NCI-H526 treated with DMSO at 0.1 percent for 48 hours (cell line): Measurements from ENCODE around the gene CATSPERE.
A peak's percentile ranks its signal among the peaks of the same experiment; 100 is the strongest.
"Not testable (repeated sequence)": the region's sequence is repeated elsewhere in the genome, so short reads cannot be mapped to it uniquely, and the experiment has no call there.

Experiments
- DNase-seq: peaks from one replicate; lab custom pipeline; 2025; lab: John Stamatoyannopoulos, UW

CATSPERE gene

GRCh38 chr1:244633140-244633539 is 172.1 kb downstream of the CATSPERE start:
- no peak for DNase-seq

- no peak for DNase-seq
Observed at GRCh38 chr1:244634546-244634945, 173.5 kb downstream of the CATSPERE start.

DNA sequence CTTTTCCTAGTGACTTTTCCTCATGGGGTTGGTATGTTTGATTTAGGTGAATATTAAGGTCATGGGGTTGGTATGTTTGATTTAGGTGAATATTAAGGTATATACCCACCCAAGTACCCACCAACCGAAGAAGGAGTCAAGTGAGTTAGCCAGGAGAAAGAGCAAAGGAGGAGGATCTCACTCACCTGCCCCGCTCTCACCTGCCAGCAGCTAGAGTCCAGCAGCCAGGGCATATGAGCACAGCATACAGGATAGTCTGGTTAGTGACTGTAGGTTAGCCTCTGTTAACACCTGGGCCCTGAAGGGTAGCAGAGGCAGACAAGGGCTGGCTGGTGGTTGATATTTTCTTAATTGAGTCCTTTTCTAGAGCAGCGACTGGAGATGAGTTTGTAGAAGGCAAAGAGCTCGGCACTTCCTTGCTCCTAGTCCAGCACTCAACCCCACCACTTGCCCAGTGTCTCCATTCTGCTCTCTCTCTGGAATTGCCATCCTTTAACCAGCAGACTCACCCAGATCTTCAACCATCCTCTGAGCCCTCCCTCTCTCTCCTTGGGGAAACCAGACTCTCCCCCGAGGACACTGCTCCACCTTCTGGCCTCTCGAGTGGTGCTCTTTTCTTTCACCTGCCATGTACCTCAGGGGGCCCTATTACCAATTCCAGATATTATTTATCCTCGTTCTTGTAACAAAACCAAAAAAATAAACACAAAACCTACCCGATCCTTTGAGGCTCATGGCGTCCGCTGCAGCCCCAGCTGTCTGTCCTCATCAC is 175.6 kb downstream of the CATSPERE start:
- no peak for DNase-seq

DNA sequence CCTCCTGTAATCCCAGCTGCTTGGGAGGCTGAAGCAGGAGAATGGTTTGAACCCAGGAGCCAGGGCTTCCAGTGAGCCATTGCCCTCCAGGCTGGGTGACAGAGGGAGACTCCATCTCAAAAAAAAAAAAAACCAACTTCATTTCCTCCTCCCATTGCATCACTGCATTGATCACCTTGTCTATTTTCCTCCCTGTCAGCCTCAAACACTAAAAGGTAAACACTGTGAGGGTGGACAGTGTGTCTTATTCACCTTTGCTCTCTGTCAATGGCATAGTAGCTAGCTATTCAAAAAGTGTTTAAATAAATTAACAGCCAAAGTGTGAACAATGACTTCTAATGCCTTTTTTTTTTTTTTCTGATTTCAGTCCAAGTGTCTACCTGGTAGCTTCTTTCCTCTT is 178.5 kb downstream of the CATSPERE start:
- no peak for DNase-seq

- DNase-seq: no peak
Observed at GRCh38 chr1:244640917-244641316, 179.8 kb downstream of the CATSPERE start.

DNA sequence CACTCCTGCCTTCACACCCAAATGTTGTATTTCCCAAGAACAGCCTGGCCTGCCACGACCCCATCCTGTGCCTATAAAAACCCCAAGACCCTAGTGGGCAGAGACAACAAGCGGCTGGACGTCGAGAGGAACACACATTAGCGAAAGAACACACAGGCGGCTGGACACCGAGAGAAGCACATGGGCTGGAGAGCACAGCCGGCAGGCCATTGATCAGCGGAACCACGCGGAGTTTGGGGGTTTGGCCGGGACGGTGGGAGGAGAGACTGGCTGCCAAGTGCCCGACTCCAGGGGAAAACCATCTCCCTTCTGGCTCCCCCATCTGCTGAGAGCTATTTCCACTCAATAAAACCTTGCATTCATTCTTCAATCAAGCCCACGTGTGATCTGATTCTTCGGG is 181.5 kb downstream of the CATSPERE start:
- no peak for DNase-seq

GRCh38 chr1:244642988-244643387 is 181.9 kb downstream of the CATSPERE start:
- no peak for DNase-seq

DNA sequence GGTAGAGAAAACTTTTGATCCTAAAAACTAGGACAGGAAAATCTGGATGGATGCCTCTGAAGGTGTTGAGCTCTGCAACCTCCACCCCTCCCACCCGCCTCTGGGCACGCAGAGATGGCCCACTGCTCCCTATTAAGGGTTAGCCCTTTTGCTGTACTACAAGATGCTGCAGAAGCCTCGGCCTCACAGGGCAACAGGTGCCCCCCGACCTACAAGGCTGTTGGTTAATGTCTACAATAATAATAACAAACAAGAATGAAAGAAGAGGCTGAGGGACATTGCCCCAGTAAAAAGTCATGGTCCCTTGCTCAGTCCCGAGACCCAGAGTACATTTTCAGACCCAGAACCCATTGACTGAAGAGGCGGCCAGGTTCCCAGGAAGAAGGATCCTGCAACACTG is 184.3 kb downstream of the CATSPERE start:
- no peak for DNase-seq

GRCh38 chr1:244645890-244646289 is 184.8 kb downstream of the CATSPERE start:
- DNase-seq: no peak

DNA sequence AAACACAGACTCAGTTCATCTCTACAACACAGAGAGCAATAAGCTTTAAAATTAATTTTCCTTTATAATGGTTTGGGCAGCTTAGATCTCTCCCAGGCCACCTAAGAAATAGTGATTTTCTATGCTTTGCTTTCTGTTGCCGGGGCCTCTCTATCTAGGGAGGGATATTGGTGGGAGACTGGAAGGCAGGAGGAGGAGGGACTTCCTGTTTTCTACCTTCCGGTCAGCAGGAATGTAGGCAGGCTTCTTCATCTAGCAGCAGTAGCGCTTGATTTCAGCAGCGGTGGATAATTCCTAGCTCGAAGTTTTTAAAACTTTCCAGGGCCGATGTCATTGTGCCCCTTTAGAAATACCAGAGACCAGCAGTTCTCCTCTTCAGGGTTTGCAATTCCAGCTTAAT is 186.7 kb downstream of the CATSPERE start:
- no peak for DNase-seq

DNA sequence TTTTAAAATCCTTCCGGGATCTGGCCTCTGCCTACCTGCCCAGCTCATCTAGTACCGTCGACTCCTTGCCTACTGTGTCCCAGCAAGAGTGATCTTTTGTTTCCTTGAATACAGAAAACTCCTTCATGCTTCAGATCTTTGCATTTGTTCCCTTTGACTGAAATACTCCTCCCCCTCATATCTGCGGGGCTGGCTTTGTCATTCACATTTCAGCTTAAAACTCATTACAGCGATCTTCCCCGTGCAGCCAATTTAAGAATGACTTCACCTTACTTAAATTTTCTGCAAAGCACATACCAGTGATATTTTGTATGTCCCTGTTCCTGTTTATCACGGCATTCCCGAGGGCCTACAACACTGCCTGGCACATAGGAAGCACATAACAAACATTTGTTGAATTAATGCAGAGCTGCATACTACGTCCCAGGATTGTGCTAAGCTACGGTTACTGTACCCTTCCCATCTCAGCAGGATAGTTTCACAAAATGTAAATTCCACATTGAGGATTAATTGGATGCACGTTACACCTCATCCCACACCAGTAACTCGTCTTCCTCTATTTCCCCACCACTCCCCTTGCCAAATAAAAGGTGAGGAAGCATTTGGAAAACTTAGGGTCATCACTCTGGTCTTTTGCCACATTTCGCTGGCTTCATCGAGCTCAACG is 191.0 kb downstream of the CATSPERE start:
- no peak for DNase-seq

DNA sequence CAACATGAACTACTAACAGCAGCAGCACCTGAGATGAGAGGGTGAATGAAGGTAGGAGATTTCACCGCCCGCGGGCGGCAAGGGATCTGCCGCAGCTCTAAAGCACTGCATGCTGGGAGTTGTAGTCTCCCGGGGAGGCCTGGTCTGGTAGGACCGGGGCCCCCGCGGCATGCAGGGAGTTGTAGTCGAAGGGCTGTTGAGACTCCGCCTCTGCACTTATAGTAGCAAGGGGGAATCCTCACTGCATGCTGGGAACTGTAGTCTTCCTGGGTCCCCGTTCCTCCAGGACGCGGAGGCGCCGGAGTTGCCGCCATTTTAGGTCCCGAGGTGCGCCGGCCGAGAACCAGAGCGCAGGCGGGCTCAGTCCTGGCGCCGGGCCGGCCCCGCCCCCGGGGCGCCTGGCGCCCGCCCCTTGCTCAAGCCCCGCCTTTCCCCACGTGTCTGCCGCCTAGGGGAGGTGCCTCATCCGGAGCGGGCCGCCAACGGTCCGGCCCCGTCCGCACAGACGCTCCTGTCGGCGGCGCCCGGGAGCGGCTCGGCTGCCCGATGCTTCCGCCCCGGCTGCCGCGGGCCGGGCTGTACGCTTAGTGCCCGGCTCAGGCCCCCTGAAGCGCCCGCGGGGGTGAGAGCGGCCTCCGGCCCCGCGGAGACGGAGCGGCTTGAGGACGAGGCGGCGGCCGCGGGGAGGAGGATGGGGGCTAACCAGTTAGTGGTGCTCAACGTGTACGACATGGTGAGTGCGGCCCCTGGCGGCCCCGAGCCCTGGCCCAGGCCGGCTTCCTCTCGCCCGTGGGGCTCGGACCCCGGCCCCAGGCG is 191.8 kb downstream of the CATSPERE start, which contains the start of gene DESI2:
Gene DESI2 (plus strand): TSS at position 504 of the 816 bp plus-strand sequence. CDS start 188 bp downstream, at position 692.
- peak; percentile 91 for DNase-seq

DNA sequence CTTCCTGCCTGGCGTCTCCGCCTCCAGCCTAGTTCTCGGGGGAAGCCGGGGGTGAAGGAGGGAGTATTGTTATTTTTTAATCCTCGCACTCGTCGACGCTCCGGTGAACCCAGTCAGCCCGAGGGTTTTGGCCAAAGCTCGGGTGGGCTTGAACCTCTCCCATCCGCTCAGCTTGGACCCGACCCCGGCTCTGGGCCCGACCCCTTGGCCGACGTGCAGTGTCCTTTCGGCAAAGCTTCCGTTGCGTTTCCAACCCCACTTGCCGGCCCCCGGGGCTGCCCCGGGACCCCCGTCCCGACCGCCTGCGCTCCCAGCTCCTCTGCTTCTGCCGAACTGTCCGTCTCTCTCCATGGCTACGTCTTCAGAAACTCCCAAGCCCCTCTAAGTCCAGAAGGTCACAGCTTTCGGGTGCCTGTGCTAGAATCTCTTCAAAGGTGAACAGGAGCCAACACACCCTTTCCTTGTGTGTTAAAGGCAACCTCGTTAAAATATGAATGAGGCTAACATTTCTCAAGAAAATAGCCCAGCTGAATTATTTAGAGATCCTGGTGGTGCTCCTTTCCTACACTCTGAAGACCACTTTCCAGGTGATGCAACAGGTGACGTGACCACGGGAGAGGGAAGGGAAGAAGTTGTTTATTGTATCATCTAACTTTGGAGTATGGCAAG is 192.5 kb downstream of the CATSPERE start:
- no peak for DNase-seq

DNA sequence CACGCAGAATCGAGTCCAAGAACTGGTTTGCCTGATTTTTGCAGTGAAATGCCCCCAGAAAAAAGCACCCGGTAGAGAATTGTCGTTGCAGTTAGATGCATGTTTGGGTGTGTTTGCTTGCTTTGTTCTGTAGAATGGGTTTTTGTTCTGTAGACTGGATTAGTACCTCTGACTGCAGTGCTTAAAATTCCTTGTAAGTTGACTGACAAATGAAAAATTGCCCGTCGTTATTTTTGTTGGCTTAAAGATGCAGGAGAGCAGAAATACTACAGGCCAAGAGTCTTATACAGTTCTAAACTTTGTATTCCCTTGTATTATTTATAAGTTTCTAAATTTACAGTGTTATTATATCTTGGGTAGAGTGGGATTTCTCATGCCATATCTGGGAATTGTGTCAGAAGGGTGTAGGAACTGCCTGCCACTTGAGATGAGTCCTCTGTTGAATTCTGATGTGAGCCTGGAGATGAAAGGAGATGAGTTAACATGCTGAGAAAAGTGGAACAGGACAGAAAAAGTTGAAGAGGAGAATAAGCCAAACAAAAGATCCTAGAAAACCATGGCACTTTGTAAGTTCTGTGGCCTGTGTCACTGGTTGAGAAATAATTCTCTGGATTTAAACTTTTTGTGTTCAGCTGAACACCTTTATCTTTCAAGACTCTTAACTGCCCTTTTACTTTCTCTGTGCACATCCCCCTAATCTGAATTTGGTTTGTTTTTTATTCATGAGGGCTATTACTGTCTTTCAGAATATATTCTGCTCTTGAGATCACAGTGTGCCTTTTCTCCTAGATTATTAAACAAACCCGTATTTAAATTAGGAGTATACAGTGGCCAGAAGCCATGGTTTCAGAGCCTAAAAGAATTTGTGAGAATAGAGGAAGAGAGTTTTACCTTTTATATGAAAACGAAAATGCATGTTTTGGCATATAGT is 193.3 kb downstream of the CATSPERE start:
- DNase-seq: no peak

DNA sequence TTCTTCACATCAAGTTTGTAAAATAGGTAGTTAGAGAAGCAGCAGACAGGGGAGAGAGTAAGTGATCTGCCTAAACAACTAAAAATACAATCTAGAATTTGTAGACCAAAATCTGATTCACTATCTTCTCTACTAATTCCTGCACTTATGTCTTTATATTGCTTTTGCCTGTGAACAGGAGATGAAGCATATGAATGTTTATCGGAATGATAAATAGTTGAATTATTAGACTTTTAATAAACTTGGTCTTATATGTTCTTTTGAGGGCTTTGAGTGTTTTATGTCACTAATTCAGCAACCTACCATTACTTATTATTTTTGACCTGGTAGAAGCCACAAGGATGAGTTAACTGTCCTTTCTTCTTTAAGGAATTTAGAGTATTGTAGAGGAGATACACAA is 194.1 kb downstream of the CATSPERE start:
- no peak for DNase-seq

DNA sequence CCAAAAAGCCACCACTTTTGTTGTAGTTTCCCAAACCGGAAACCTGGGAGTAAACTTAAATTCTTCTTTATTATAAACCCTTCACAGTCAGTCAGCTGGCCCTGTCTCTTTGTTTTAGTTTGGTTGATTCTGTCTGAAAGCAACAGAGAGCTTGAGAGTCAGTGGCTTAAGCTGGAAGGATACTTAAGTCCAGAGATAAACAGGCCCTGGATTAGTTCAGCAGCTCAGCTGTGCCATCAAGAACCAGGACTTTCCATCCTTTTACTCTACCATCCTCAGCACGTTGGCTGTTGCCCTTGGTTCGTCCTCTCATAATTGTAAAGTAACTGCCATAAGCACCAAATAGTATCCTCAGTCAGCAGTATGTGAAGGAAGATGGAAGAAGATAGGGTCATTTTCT is 196.3 kb downstream of the CATSPERE start:
- no peak for DNase-seq

DNA sequence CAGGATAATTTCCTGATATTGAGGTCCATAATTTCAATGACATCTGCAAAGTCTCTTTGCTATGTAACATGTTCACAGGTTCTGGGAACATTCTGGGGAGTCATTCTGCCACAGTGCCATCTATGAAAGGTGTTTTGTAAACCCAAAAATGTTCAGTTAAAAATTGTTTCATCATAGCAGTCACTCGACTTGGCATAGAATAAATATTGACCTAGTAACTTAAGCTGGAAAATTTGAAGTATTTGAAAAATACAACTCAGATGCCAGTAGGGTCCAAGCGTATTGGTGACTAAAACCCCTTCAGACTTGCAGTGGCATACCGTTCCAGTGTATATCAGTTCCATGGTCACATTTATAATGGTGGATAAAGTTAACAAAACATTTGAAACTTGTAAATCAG is 198.6 kb downstream of the CATSPERE start:
- DNase-seq: no peak

DNA sequence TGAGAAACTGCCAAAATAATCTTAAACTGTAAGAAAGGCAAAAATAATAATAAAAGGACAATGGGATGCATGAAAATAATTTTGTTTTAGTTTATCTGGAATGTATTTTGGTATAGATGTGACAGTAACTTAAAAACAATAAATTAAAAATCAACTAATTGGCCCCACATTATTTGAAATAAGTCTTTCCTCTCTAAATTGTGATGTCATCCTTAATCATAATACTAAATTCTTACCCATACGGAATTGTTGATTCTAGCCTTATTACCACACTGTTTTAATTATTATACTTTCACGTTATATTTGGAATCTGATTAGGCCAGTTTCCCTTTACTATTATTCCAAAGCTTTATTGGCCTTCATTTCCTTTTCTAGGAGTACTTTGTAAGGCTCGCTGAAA is 199.5 kb downstream of the CATSPERE start:
- no peak for DNase-seq

DNA sequence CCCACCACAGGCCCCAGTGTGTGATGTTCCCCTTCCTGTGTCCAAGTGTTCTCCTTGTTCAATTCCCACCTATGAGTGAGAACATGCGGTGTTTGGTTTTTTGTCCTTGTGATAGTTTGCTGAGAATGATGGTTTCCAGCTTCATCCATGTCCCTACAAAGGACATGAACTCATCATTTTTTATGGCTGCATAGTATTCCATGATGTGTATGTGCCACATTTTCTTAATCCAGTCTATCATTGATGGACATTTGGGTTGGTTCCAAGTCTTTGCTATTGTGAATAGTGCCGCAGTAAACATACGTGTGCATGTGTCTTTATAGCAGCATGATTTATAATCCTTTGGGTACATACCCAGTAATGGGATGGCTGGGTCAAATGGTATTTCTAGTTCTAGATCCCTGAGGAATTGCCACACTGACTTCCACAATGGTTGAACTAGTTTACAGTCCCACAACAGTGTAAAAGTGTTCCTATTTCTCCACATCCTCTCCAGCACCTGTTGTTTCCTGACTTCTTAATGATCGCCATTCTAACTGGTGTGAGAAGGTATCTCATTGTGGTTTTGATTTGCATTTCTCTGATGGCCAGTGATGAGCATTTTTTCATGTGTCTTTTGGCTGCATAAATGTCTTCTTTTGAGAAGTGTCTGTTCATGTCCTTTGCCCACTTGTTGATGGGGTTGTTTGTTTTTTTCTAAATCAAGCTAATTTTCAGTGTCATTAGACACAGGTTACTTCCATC is 200.7 kb downstream of the CATSPERE start:
- not testable (repeated sequence) for DNase-seq

GRCh38 chr1:244662599-244662998 is 201.5 kb downstream of the CATSPERE start:
- DNase-seq: no peak
